MCF 10A (cell line): ENCODE measurements around the gene PLD4. TPM values are rescaled to one million over a fixed set of nuclear protein-coding genes. Genes with fewer than 3 reads are reported as not detected.
A peak's percentile ranks its signal among the peaks of the same experiment; 100 is the strongest.

Source experiments
- BruUV-seq: library from RNA; stranded (reverse); fragments of 400-500 nt; replicated peaks from 2 replicates; lab custom pipeline; 2021; lab: Mats Ljungman, UMichigan
- CTCF ChIA-PET: fragments of 300-600 bp; sonication (Branson Sonifier 250); formaldehyde crosslinking; extraction: SDS; loops from one replicate; lab custom pipeline; 2021; ENCODE audit warnings: antibody characterized with exemption, inconsistent platforms; lab: Yijun Ruan, JAX
- POLR2A ChIA-PET: fragments of 300-600, 350-650 bp; sonication (Branson Sonifier 250); formaldehyde crosslinking; extraction: SDS; loops from one replicate; lab custom pipeline; 2020; ENCODE audit warnings: antibody characterized with exemption, inconsistent platforms; lab: Yijun Ruan, JAX
- DNase-seq: peaks from one replicate; pipeline ENCODE4 v3.0.0-alpha.2; 2018; ENCODE audit not compliant: unreplicated experiment
- H3K27ac Mint-ChIP-seq: one replicate; pipeline ENCODE4 v1.8.0; 2022; ENCODE audit warnings: mild to moderate bottlenecking, low read depth, mixed read lengths; ENCODE audit not compliant: unreplicated experiment
- H3K27me3 Mint-ChIP-seq: one replicate; pipeline ENCODE4 v1.8.0; 2022; ENCODE audit warnings: mixed read lengths; ENCODE audit not compliant: insufficient read depth, unreplicated experiment
- H3K36me3 Mint-ChIP-seq: one replicate; pipeline ENCODE4 v1.8.0; 2022; ENCODE audit warnings: mild to moderate bottlenecking, moderate library complexity, mixed read lengths; ENCODE audit not compliant: insufficient read depth, unreplicated experiment
- H3K4me1 Mint-ChIP-seq: one replicate; pipeline ENCODE4 v1.8.0; 2022; ENCODE audit warnings: mixed read lengths; ENCODE audit not compliant: insufficient read depth, unreplicated experiment
- H3K4me3 Mint-ChIP-seq: one replicate; pipeline ENCODE4 v1.8.0; 2022; ENCODE audit warnings: mild to moderate bottlenecking, moderate library complexity, mixed read lengths; ENCODE audit not compliant: unreplicated experiment
- H3K9me3 Mint-ChIP-seq: one replicate; pipeline ENCODE4 v1.8.0; 2022; ENCODE audit warnings: mixed read lengths; ENCODE audit not compliant: unreplicated experiment
- intact Hi-C: fragments of 100-400 bp; cut with micrococcal nuclease; formaldehyde crosslinking; loops from 2 replicates; pipeline ENCODE4 v1.14.1; 2022
- total RNA-seq: library from RNA; stranded (reverse); gene quantifications from 2 replicates; pipeline ENCODE4 v1.2.3, GENCODE V29; 2022
- TF ChIP-seq, protein P1 (sequence below): fragments of 200-600 bp; IDR thresholded peaks from one replicate; pipeline ENCODE4 v1.8.0; 2022; ENCODE audit warnings: antibody characterized with exemption, mild to moderate bottlenecking; ENCODE audit not compliant: unreplicated experiment

PLD4 gene
- total RNA-seq, 1 experiment from 2014 or later, result not detected

- BruUV-seq, result no TSS peak
- Mint-ChIP-seq H3K27me3 (no peaks in the 10 kb centered on the region), H3K36me3 (peaks cover 25% of the 10 kb centered on the region), H3K4me1 (peaks cover 10% of the 10 kb centered on the region), H3K9me3 (no peaks in the 10 kb centered on the region), H3K27ac (no peak overlapping the region), H3K4me3 (peak overlapping the region; percentile 65)
- CTCF ChIA-PET, result interaction anchor here (0.7 to 1.0 kb wide), 3 partner anchors 11 to 111 kb away, joined by 3 read pairs; no protein-coding TSS in a partner anchor
- POLR2A ChIA-PET, result interaction anchor here (0.6 to 7.3 kb wide), 2 partner anchors 37 to 68 kb away, joined by 3 to 70 read pairs; partner anchors contain the start of gene CEP170B
- peak; percentile 68 for DNase-seq
- TF ChIP-seq, protein P1, sequence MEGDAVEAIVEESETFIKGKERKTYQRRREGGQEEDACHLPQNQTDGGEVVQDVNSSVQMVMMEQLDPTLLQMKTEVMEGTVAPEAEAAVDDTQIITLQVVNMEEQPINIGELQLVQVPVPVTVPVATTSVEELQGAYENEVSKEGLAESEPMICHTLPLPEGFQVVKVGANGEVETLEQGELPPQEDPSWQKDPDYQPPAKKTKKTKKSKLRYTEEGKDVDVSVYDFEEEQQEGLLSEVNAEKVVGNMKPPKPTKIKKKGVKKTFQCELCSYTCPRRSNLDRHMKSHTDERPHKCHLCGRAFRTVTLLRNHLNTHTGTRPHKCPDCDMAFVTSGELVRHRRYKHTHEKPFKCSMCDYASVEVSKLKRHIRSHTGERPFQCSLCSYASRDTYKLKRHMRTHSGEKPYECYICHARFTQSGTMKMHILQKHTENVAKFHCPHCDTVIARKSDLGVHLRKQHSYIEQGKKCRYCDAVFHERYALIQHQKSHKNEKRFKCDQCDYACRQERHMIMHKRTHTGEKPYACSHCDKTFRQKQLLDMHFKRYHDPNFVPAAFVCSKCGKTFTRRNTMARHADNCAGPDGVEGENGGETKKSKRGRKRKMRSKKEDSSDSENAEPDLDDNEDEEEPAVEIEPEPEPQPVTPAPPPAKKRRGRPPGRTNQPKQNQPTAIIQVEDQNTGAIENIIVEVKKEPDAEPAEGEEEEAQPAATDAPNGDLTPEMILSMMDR, result peak; percentile 83
- intact Hi-C loops, result no loop called here
These were observed 8.3 kb downstream of the PLD4 start for GRCh38 chr14:104932676-104933631.

GRCh38 chr14:104933746-104934733, 9.4 kb downstream of the PLD4 start:
- peaks cover 36% of the 10 kb centered on the region for H3K36me3 Mint-ChIP-seq
- CTCF ChIA-PET, result interaction anchor here (0.6 to 1.0 kb wide), 4 partner anchors 21 to 112 kb away, joined by 3 to 5 read pairs (median 3); no protein-coding TSS in a partner anchor
- no TSS peak for BruUV-seq
- H3K4me1 Mint-ChIP-seq, result peaks cover 10% of the 10 kb centered on the region
- no peaks in the 10 kb centered on the region for H3K9me3 Mint-ChIP-seq
- no peaks in the 10 kb centered on the region for H3K27me3 Mint-ChIP-seq
- intact Hi-C loops, result loop anchor here (1.0 kb wide), 1 partner anchor 111 kb away; no protein-coding TSS in a partner anchor
- H3K27ac Mint-ChIP-seq, result no peak overlapping the region
- DNase-seq, result no peak
- TF ChIP-seq, protein P1, result no peak
- POLR2A ChIA-PET, result interaction anchor here (0.7 to 7.3 kb wide), 6 partner anchors 25 to 444 kb away, joined by 3 to 70 read pairs (median 4); partner anchors contain the start of genes CDCA4 and GPR132
- H3K4me3 Mint-ChIP-seq, result peak overlapping the region; percentile 65

DNA sequence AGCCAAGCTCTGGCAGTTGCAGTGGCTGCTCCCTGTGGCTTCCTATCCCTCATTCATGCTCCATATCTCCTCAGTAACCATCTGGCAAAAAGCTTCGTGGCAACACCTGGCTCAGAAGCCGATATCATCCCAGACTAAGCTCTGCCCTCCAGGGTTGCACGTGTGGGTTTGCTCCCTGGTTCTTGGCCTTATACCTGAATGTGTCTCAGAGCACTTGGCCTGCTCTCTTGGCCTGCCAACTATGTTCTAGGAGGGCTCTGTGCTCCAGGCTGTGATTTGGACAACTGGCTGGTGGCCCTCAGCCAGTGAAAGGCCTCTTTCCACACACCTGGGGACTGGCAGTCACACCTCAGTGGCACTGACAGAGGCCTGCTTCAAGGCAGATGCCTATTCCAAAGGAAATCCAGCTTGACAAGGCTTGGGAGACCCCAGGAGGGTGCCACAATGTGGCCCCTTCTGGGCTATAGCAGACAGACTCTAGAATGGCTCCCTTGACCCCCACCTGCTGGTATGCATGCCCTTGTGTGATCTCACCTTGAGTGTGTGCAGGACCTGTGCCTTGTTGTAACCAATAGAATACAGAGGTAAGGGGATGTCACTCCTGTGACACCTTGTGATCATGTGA, 10.5 kb downstream of the PLD4 start:
- ChIA-PET CTCF (interaction anchor here (0.6 to 1.0 kb wide), 4 partner anchors 39 to 192 kb away, joined by 3 to 5 read pairs (median 3); no protein-coding TSS in a partner anchor), POLR2A (interaction anchor here (0.7 to 7.3 kb wide), 9 partner anchors 24 to 709 kb away, joined by 3 to 70 read pairs (median 4); partner anchors contain the start of genes CDCA4 and GPR132)
- H3K9me3 Mint-ChIP-seq, result no peaks in the 10 kb centered on the region
- peaks cover 10% of the 10 kb centered on the region for H3K4me1 Mint-ChIP-seq
- peaks cover 44% of the 10 kb centered on the region for H3K36me3 Mint-ChIP-seq
- TF ChIP-seq, protein P1, result no peak
- H3K4me3 Mint-ChIP-seq, result peak overlapping the region; percentile 60
- H3K27ac Mint-ChIP-seq, result no peak overlapping the region
- intact Hi-C loops, result loop anchor here (1.0 kb wide), 1 partner anchor 33 kb away; no protein-coding TSS in a partner anchor
- no TSS peak for BruUV-seq
- DNase-seq, result peak; percentile 14
- no peaks in the 10 kb centered on the region for H3K27me3 Mint-ChIP-seq
